Ovary (tissue), 9 donors: ENCODE measurements around the gene SDK1. TPM values are rescaled to one million over a fixed set of nuclear protein-coding genes. Genes with fewer than 3 reads are reported as not detected.

ENCODE experiments used
- DNase-seq, 5 donors: peaks; one replicate each; pipeline ENCODE4 v3.0.0-alpha.2; 2019 to 2020
- H3K27ac ChIP-seq, 2 donors: fragments of 200-600 bp; one replicate each; pipeline versions ENCODE4 v1.5.1 to v1.8.0; 2019 to 2022
- H3K27me3 ChIP-seq: fragments of 200-600 bp; one replicate; pipeline ENCODE4 v1.8.0; 2022
- H3K36me3 ChIP-seq: fragments of 200-600 bp; sonication (generic); one replicate; pipeline ENCODE4 v1.5.1; 2019
- H3K4me1 ChIP-seq: one replicate; pipeline ENCODE4 v1.8.1; 2013; ENCODE audit warnings: mild to moderate bottlenecking, moderate library complexity; ENCODE audit not compliant: insufficient read depth
- H3K4me3 ChIP-seq: fragments of 200-600 bp; sonication (generic); one replicate; pipeline ENCODE4 v1.5.1; 2017
- H3K9me3 ChIP-seq, 2 donors: fragments of 200-600 bp in 1 of 2; sonication (generic) in 1 of 2; one replicate each; pipeline versions ENCODE4 v1.5.1 to v1.8.1; 2013 to 2019; ENCODE audit warnings: mild to moderate bottlenecking in 1 of 2, moderate library complexity in 1 of 2
- CTCF ChIP-seq, 3 donors: fragments of 450-650 bp in 2 of 3; fragments of 200-600 bp in 1 of 3; IDR thresholded peaks; one replicate each; pipeline versions ENCODE4 v1.5.1 to v1.8.0; 2016 to 2022; ENCODE audit warnings: antibody characterized with exemption in 3 of 3, mild to moderate bottlenecking in 1 of 3
- EP300 ChIP-seq: sonication (generic); formaldehyde crosslinking; IDR thresholded peaks from one replicate; pipeline ENCODE4 v1.6.1; 2017; ENCODE audit warnings: antibody characterized with exemption
- POLR2A ChIP-seq: fragments of 450-650 bp; IDR thresholded peaks from one replicate; pipeline ENCODE4 v1.6.1; 2017; ENCODE audit warnings: antibody characterized with exemption, mild to moderate bottlenecking, moderate library complexity
- WGBS, 3 donors: extraction: QIAGEN DNeasy Blood & Tissue Kit in 1 of 3; methylation state at CpG; one replicate each; pipeline versions ENCODE4 v1.1.5 to v1.1.7; 2013 to 2017; 5-methylcytosine and 5-hydroxymethylcytosine counted together
- intact Hi-C, 4 donors: fragments of 100-400 bp; cut with DNase I; formaldehyde crosslinking; loops; one replicate each; pipeline versions ENCODE4 v1.11.0 to v1.15.1; 2022 to 2023
- polyA plus RNA-seq, 2 donors: library from polyadenylated mRNA; stranded (reverse); fragments of 200-250 nt in 1 of 2; fragments of 350-450 nt in 1 of 2; fragmentation: Illumina TruSeq in 1 of 2; extraction: RNeasy Lipid Tissue Mini Kit (QIAGEN cat#74804) in 1 of 2; gene quantifications; one replicate each; pipeline ENCODE4 v1.2.3, GENCODE V29; 2013 to 2014
- total RNA-seq, 7 donors: library from RNA; depleted of rRNA in 2 of 7; stranded (reverse); fragments of >200 nt in 2 of 7; fragmentation: NEBNext Ultra II Directional in 3 of 7; extraction: Animal tissue kit (Norgen Biotek cat#: 25700) in 3 of 7; gene quantifications; one replicate each; pipeline versions ENCODE4 v1.1.0 to v1.2.4, GENCODE V29; 2016 to 2023
- donor health status: DM: no; HTN: no; CAD: no; lungs with moderate emphysema.
- donor health status: DM: no; HTN: no; CAD: no.
- donor health status: Bipolar disorder and iron deficiency.
- donor health status: DM: yes; HTN: yes; CAD: no.
- donor health status: DM: no; HTN: no; CAD: no.
- donor health status: DM: yes; HTN: yes; CAD: no.

Gene SDK1
- total and polyA plus RNA-seq, 9 donors: 1.2 to 13.3 (median 4.4) TPM

DNA sequence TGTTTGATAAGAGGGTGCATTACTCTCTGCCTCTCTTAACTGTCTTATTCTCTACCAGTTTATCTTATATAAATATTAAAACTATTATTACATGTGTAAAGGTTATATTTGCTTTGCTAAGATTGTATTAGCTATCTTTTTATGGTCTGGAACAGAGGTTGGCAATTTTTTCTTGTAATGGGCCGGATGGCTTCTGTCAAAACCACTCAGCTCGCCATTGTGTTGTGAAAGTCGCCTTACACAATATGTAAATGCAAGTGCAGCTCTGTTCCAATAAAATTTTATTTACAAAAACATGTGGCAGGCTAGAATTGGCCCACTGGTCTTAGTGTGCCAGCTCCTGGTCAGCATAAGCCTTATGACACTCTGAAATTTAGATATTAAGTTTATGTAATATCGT lies 185.8 kb downstream of the SDK1 start:
- Histone ChIP-seq H3K4me1 (no peaks in the 10 kb centered on the region), H3K27me3 (no peaks in the 10 kb centered on the region), H3K36me3 (no peaks in the 10 kb centered on the region), H3K9me3 (no peaks in the 10 kb centered on the region), H3K4me3 (no peak overlapping the region), H3K27ac (no peak overlapping the region)
- no peak for TF ChIP-seq EP300
- TF ChIP-seq POLR2A: no peak
- TF ChIP-seq CTCF (IDR thresholded peaks at IDR 0.05): no peak
- DNase-seq: no peak
- 64 to 87% (median 83%) methylated on average over 4 of the region's 4 CpGs for WGBS, 3 donors
- intact Hi-C loops: no loop called here

- Histone ChIP-seq H3K27ac (no peak overlapping the region), H3K36me3 (no peaks in the 10 kb centered on the region), H3K27me3 (no peaks in the 10 kb centered on the region), H3K4me3 (no peak overlapping the region), H3K4me1 (no peaks in the 10 kb centered on the region), H3K9me3 (no peaks in the 10 kb centered on the region)
- 66 to 73% (median 69%) methylated on average over 3 of the region's 3 CpGs for WGBS, 3 donors
- no peak for TF ChIP-seq CTCF (IDR thresholded peaks at IDR 0.05)
- no peak for TF ChIP-seq POLR2A
- no peak for TF ChIP-seq EP300
- DNase-seq: no peak
- intact Hi-C loops: no loop called here
These were observed 187.8 kb downstream of the SDK1 start for GRCh38 chr7:3488829-3489228.

DNA sequence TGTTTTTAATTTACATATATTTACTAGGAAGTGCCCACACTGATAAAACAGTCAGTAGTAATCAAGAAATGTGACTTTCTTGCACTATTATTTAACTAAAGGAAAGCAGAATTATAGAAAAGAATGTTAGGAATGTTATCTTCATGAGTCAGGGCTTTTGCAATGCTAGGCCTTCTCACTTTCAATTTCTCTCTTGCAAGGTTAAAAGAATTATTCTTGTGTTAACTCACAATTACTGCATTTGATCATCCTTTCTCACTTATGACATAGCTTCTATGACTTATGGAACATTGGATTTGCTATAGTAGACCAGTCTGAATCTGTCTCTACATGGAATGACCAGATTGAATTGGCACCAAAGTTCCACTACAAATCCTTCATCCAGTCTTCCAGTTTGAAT lies 192.4 kb downstream of the SDK1 start:
- Histone ChIP-seq H3K4me3 (no peak overlapping the region), H3K36me3 (no peaks in the 10 kb centered on the region), H3K27ac (no peak overlapping the region), H3K9me3 (no peaks in the 10 kb centered on the region), H3K27me3 (no peaks in the 10 kb centered on the region), H3K4me1 (no peaks in the 10 kb centered on the region)
- intact Hi-C loops: no loop called here
- no peak for TF ChIP-seq CTCF (IDR thresholded peaks at IDR 0.05)
- no peak for TF ChIP-seq EP300
- TF ChIP-seq POLR2A: no peak
- no peak for DNase-seq

DNA sequence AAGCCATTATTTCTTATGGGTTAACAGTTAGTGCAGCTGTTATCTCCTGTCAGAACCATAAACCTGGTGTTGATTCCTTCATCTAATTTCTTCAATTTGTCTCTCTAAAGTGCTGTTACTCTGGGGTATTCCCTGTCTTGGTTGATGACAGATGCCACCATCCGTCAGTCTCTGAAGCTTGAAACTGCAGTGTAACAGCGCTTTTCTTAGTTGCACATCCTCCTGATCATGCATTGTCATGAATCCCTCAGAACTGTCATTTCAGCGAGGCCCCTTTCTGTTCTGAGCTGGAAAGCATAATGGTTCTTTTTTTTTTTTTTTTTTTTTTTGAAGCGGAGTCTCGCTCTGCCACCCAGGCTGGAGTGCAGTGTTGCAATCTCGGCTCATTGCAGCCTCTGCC lies 193.9 kb downstream of the SDK1 start:
- TF ChIP-seq POLR2A: no peak
- H3K4me3 ChIP-seq: no peak overlapping the region
- intact Hi-C loops: no loop called here
- H3K9me3 ChIP-seq: no peaks in the 10 kb centered on the region
- no peaks in the 10 kb centered on the region for H3K4me1 ChIP-seq
- H3K27ac ChIP-seq: no peak overlapping the region
- H3K27me3 ChIP-seq: no peaks in the 10 kb centered on the region
- WGBS, 3 donors: 96 to 99% (median 98%) methylated on average over 6 of the region's 6 CpGs
- H3K36me3 ChIP-seq: no peaks in the 10 kb centered on the region
- DNase-seq: no peak

- intact Hi-C loops: no loop called here
- Histone ChIP-seq H3K9me3 (no peaks in the 10 kb centered on the region), H3K27me3 (no peaks in the 10 kb centered on the region), H3K4me3 (no peak overlapping the region), H3K27ac (no peak overlapping the region), H3K4me1 (no peaks in the 10 kb centered on the region), H3K36me3 (no peaks in the 10 kb centered on the region)
- no peak for TF ChIP-seq EP300
- no peak for TF ChIP-seq CTCF (IDR thresholded peaks at IDR 0.05)
- no peak for TF ChIP-seq POLR2A
- WGBS, 3 donors: 87 to 94% (median 88%) methylated on average over 12 of the region's 12 CpGs
- DNase-seq: no peak
These were observed 194.5 kb downstream of the SDK1 start for GRCh38 chr7:3495530-3495929.
